Measurements from ENCODE around the gene RNF26. TPM values are rescaled to one million over a fixed set of nuclear protein-coding genes. Genes with fewer than 3 reads are reported as not detected.

RNF26 gene
- total and polyA plus RNA-seq, 2 of the 13 experiments (the other 11 are each of a cell fraction or from before 2014, with no cell fraction given), result 11.9 to 26.3 TPM

DNA sequence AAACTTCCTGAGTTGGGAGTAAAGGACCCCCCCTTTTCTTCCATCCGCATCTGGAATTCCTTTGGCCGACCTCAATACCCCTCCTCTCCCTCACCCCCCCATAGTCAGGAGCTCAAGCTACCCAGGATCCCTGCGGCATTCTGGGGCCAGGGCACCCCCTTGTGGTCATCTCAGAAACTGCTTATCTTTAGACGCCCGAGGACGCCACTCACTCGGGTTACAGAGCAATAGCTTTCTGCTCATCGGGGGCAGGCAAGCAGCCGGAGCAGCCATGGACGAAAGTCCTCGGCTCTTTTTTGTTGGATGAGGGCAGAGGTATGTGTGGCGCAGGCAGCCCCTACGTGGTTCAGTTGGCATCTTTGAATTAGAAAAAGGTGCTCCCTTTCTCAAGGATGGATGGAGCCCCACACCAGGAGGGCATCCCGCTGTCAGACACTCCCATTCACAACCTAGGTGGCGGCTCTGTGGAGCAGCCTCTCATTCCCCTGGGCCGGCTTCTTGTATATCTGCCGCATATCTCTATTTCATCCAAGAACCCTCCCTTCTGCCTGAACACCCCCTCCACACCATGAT lies 4.1 kb downstream of the RNF26 start (continued):
- TF ChIP-seq ASH2L (IDR thresholded peaks at IDR 0.05; ENCODE audit: insufficient read length, low read depth, low read length) (peak; percentile 30), KMT2A (CRISPR knock-in tag; IDR thresholded peaks at IDR 0.05) (0 out of 2 replicates have a peak, but pooled peaks have one; percentile 33), KDM2A (CRISPR knock-in tag; IDR thresholded peaks at IDR 0.05; ENCODE audit: borderline replicate concordance, low read depth) (peak; percentile 54; the same call in 1 of the 2 replicates), TP53 (CRISPR knock-in tag; conservative IDR thresholded peaks at IDR 0.05) (no peak), SMC3 (IDR thresholded peaks at IDR 0.05; ENCODE audit: low read length) (peak; percentile 76), BCL6 (CRISPR knock-in tag; IDR thresholded peaks at IDR 0.05) (0 out of 2 replicates have a peak, but pooled peaks have one; percentile 17), ZBTB33 (CRISPR knock-in tag; IDR thresholded peaks at IDR 0.05) (peak; percentile 52; the same call in 1 of the 2 replicates), XRCC5 (optimal IDR thresholded peaks at IDR 0.05; ENCODE audit: low read length) (peak; percentile 85), STAG1 (CRISPR knock-in tag; IDR thresholded peaks at IDR 0.05) (peak; percentile 52), RAD21 (CRISPR knock-in tag; IDR thresholded peaks at IDR 0.05) (0 out of 2 replicates have a peak, but pooled peaks have one; percentile 50), ZNF30 (CRISPR knock-in tag; IDR thresholded peaks at IDR 0.05) (no peak), ZBTB20 (CRISPR knock-in tag; IDR thresholded peaks at IDR 0.05; ENCODE audit: borderline replicate concordance, low read depth) (no peak), CTCF (CRISPR knock-in tag; IDR thresholded peaks at IDR 0.05) (peak; percentile 83), PAX8 (CRISPR knock-in tag; IDR thresholded peaks at IDR 0.05; ENCODE audit: borderline replicate concordance) (no peak), BCLAF1 (IDR thresholded peaks at IDR 0.05) (no peak), RBM22 (optimal IDR thresholded peaks at IDR 0.05; ENCODE audit: low read length) (peak; percentile 42), THAP11 (CRISPR knock-in tag; IDR thresholded peaks at IDR 0.05) (0 out of 2 replicates have a peak, but pooled peaks have one; percentile 18)
- TF ChIP-seq, protein P1, sequence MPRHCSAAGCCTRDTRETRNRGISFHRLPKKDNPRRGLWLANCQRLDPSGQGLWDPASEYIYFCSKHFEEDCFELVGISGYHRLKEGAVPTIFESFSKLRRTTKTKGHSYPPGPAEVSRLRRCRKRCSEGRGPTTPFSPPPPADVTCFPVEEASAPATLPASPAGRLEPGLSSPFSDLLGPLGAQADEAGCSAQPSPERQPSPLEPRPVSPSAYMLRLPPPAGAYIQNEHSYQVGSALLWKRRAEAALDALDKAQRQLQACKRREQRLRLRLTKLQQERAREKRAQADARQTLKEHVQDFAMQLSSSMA (CRISPR knock-in tag; IDR thresholded peaks at IDR 0.05), result no peak
- TF ChIP-seq, protein P2, sequence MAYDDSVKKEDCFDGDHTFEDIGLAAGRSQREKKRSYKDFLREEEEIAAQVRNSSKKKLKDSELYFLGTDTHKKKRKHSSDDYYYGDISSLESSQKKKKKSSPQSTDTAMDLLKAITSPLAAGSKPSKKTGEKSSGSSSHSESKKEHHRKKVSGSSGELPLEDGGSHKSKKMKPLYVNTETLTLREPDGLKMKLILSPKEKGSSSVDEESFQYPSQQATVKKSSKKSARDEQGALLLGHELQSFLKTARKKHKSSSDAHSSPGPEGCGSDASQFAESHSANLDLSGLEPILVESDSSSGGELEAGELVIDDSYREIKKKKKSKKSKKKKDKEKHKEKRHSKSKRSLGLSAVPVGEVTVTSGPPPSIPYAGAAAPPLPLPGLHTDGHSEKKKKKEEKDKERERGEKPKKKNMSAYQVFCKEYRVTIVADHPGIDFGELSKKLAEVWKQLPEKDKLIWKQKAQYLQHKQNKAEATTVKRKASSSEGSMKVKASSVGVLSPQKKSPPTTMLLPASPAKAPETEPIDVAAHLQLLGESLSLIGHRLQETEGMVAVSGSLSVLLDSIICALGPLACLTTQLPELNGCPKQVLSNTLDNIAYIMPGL (CRISPR knock-in tag; IDR thresholded peaks at IDR 0.05; ENCODE audit: borderline replicate concordance in 1 of 2, low read depth in 1 of 2), result peak; percentile 52 to 53; a peak in 2 of 4 replicates
